Caco-2 (cell line): ENCODE data around the gene BABAM2. TPM values are rescaled to one million over a fixed set of nuclear protein-coding genes. Genes with fewer than 3 reads are reported as not detected.
"Not testable (repeated sequence)": the region's sequence is repeated elsewhere in the genome, so short reads cannot be mapped to it uniquely, and the experiment has no call there.

Source experiments
- BruUV-seq: library from RNA; stranded (reverse); fragments of 400-500 nt; replicated peaks from 2 replicates; lab custom pipeline; 2021; lab: Mats Ljungman, UMichigan
- CTCF ChIA-PET: fragments of 300-600 bp; sonication (Branson Sonifier 250); formaldehyde crosslinking; loops from one replicate; lab custom pipeline; 2022; ENCODE audit warnings: antibody characterized with exemption; lab: Charles Lee
- POLR2A ChIA-PET: fragments of 300-600 bp; sonication (Branson Sonifier 250); formaldehyde crosslinking; loops from one replicate; lab custom pipeline; 2022; ENCODE audit warnings: antibody characterized with exemption; lab: Charles Lee
- DNase-seq, 2 experiments: peaks; one replicate each; pipeline versions ENCODE4 v3.0.0 to v3.0.0-alpha.2; 2020 to 2022
- H3K27me3 ChIP-seq: replicated peaks from 2 replicates; pipeline ENCODE4 v1.6.0; 2011; ENCODE audit warnings: low read length; ENCODE audit not compliant: control insufficient read depth, insufficient read depth
- H3K36me3 ChIP-seq: 2 replicates; pipeline ENCODE4 v1.5.1; 2011; ENCODE audit warnings: low read length; ENCODE audit not compliant: control insufficient read depth, insufficient read depth
- H3K4me1 ChIP-seq: fragments of 250-450 bp; sonication (Bioruptor Pico); 2 replicates; pipeline ENCODE4 v1.5.1; 2020; ENCODE audit warnings: mild to moderate bottlenecking
- H3K4me3 ChIP-seq: 2 replicates; pipeline ENCODE4 v1.5.1; 2011; ENCODE audit warnings: low read depth, mild to moderate bottlenecking, control low read depth, low read length
- H3K9me3 ChIP-seq: fragments of 250-450 bp; sonication (Bioruptor Pico); 2 replicates; pipeline ENCODE4 v1.5.1; 2020; ENCODE audit warnings: mild to moderate bottlenecking, moderate library complexity
- H3K27ac Mint-ChIP-seq: one replicate; pipeline ENCODE4 v1.8.0; 2022; ENCODE audit warnings: mixed read lengths; ENCODE audit not compliant: unreplicated experiment
- H3K27me3 Mint-ChIP-seq: one replicate; pipeline ENCODE4 v1.8.0; 2022; ENCODE audit warnings: mixed read lengths; ENCODE audit not compliant: insufficient read depth, unreplicated experiment
- H3K36me3 Mint-ChIP-seq: one replicate; pipeline ENCODE4 v1.8.0; 2022; ENCODE audit warnings: mild to moderate bottlenecking, mixed read lengths; ENCODE audit not compliant: insufficient read depth, unreplicated experiment
- H3K4me1 Mint-ChIP-seq: one replicate; pipeline ENCODE4 v1.8.0; 2022; ENCODE audit warnings: low read depth, mixed read lengths; ENCODE audit not compliant: unreplicated experiment
- H3K4me3 Mint-ChIP-seq: one replicate; pipeline ENCODE4 v1.8.0; 2022; ENCODE audit warnings: mild to moderate bottlenecking, moderate library complexity, mixed read lengths; ENCODE audit not compliant: unreplicated experiment
- H3K9me3 Mint-ChIP-seq: one replicate; pipeline ENCODE4 v1.8.0; 2022; ENCODE audit warnings: mixed read lengths; ENCODE audit not compliant: unreplicated experiment
- intact Hi-C: fragments of 100-400 bp; cut with micrococcal nuclease; formaldehyde crosslinking; loops from one replicate; pipeline ENCODE4 v1.10.0; 2022; ENCODE audit not compliant: unreplicated experiment
- total RNA-seq: library from RNA; stranded (reverse); gene quantifications from 2 replicates; pipeline ENCODE4 v1.2.3, GENCODE V29; 2022
- TF ChIP-seq, protein P1 (sequence below), 2 experiments: fragments of 200-600 bp in 1 of 2; IDR thresholded peaks; 1 replicate in 1 of 2; 2 replicates in 1 of 2; pipeline versions ENCODE4 v1.5.1 to v1.8.0; 2011 to 2022; ENCODE audit warnings: antibody characterized with exemption in 1 of 2, control low read depth in 1 of 2, inconsistent platforms in 1 of 2, low read depth in 1 of 2, low read length in 1 of 2, mild to moderate bottlenecking in 1 of 2, moderate library complexity in 1 of 2; ENCODE audit not compliant: insufficient read depth in 1 of 2, severe bottlenecking in 1 of 2, unreplicated experiment in 1 of 2

Gene BABAM2
- total RNA-seq, 1 experiment from 2014 or later = 57.3 TPM

DNA sequence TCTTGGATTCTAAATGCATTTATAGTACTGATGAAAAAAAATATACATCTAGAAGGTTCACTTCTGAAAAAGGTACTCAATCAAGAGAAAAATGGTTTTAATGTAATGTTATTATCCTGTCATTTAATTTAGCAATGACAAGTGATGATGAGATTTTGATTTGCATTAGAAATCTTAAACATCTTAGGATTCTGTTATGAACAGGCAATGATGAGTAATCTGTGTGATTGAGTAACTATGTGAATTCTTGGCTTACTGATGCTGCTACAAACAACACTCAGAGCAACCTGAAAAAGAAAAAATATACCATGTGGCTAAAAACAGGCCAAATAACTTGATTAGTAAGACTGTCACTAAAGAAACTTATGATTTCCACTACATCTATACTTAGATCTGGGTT lies 30.4 kb upstream of the BABAM2 start:
- no peaks in the 10 kb centered on the region for H3K4me1 Mint-ChIP-seq
- POLR2A ChIA-PET = no interaction called here
- no peak for DNase-seq
- no peaks in the 10 kb centered on the region for H3K9me3 Mint-ChIP-seq
- intact Hi-C loops = no loop called here
- no TSS peak for BruUV-seq
- no peak overlapping the region for H3K27ac Mint-ChIP-seq
- H3K27me3 Mint-ChIP-seq = no peaks in the 10 kb centered on the region
- no peak overlapping the region for H3K4me3 Mint-ChIP-seq
- Histone ChIP-seq H3K4me3 (no peak overlapping the region), H3K9me3 (no peaks in the 10 kb centered on the region), H3K36me3 (no peaks in the 10 kb centered on the region), H3K27me3 (no peaks in the 10 kb centered on the region; the same call in 1 of the 2 replicates), H3K4me1 (peaks cover 10% of the 10 kb centered on the region)
- TF ChIP-seq, protein P1, sequence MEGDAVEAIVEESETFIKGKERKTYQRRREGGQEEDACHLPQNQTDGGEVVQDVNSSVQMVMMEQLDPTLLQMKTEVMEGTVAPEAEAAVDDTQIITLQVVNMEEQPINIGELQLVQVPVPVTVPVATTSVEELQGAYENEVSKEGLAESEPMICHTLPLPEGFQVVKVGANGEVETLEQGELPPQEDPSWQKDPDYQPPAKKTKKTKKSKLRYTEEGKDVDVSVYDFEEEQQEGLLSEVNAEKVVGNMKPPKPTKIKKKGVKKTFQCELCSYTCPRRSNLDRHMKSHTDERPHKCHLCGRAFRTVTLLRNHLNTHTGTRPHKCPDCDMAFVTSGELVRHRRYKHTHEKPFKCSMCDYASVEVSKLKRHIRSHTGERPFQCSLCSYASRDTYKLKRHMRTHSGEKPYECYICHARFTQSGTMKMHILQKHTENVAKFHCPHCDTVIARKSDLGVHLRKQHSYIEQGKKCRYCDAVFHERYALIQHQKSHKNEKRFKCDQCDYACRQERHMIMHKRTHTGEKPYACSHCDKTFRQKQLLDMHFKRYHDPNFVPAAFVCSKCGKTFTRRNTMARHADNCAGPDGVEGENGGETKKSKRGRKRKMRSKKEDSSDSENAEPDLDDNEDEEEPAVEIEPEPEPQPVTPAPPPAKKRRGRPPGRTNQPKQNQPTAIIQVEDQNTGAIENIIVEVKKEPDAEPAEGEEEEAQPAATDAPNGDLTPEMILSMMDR (IDR thresholded peaks at IDR 0.05; ENCODE audit: insufficient read depth in 1 of 2, low read depth in 1 of 2, low read length in 1 of 2, severe bottlenecking in 1 of 2, unreplicated experiment in 1 of 2) = no peak
- no peaks in the 10 kb centered on the region for H3K36me3 Mint-ChIP-seq
- CTCF ChIA-PET = no interaction called here

DNA sequence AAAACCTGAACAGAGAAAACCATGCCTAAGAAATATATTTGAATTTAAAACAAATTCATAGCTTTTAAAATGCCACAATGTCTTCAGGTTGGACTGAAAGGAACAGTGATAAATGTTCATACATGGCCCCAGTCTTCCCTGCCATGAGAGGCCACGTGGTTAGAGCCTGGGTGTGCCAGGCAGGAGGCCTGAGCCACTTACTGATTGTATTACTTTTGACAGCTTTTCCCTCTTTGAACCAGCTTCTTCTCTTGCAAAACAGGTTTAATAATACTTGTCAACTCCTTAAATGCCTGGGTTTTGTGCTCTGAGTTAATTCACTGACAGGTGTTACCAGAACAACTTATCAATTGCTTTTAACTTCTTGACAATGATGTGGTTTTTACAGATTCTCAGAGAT lies 27.4 kb upstream of the BABAM2 start:
- Histone ChIP-seq H3K4me1 (peaks cover 16% of the 10 kb centered on the region), H3K9me3 (no peaks in the 10 kb centered on the region), H3K27me3 (no peaks in the 10 kb centered on the region), H3K36me3 (no peaks in the 10 kb centered on the region), H3K4me3 (no peak overlapping the region)
- BruUV-seq = no TSS peak
- Mint-ChIP-seq H3K27ac (no peak overlapping the region), H3K27me3 (no peaks in the 10 kb centered on the region), H3K9me3 (no peaks in the 10 kb centered on the region), H3K36me3 (no peaks in the 10 kb centered on the region), H3K4me1 (no peaks in the 10 kb centered on the region), H3K4me3 (no peak overlapping the region)
- intact Hi-C loops = no loop called here
- no peak for DNase-seq
- TF ChIP-seq, protein P1 (IDR thresholded peaks at IDR 0.05; ENCODE audit: insufficient read depth in 1 of 2, low read depth in 1 of 2, low read length in 1 of 2, severe bottlenecking in 1 of 2, unreplicated experiment in 1 of 2) = no peak
- ChIA-PET CTCF (no interaction called here), POLR2A (interaction anchor here (0.6 kb wide), 1 partner anchor 357 kb away, joined by 3 read pairs; no protein-coding TSS in a partner anchor)

DNA sequence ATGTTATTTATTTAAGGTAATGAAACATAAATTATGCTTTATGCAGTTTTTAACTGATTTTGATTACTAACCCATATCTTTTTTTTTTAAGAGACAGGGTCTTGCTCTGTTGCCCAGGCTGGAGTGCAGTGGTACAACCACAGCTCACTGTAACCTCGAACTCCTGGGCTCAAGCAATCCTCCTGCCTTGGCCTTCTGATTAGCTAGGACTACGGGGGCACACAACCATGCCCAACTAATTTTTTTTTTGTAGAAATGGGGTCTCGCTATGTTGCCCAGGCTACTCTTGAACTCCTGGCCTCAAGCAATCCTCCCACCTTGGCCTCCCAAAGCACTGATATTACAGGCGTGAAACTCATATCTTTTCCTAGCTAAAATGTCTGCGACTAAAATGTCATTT lies 26.6 kb upstream of the BABAM2 start:
- H3K27ac Mint-ChIP-seq, intact Hi-C loops, H3K27me3 Mint-ChIP-seq, H3K4me1 Mint-ChIP-seq, CTCF ChIA-PET, H3K4me3 ChIP-seq, H3K4me3 Mint-ChIP-seq, H3K36me3 ChIP-seq, H3K27me3 ChIP-seq, H3K9me3 ChIP-seq, H3K36me3 Mint-ChIP-seq, H3K9me3 Mint-ChIP-seq, DNase-seq, BruUV-seq: not testable (repeated sequence)
- peaks cover 16% of the 10 kb centered on the region for H3K4me1 ChIP-seq
- POLR2A ChIA-PET = interaction anchor here (1.0 kb wide), 1 partner anchor 111 kb away, joined by 3 read pairs; no protein-coding TSS in a partner anchor
